SK-N-SH treated with all-trans-retinoic acid at 6 μM for 48 hours (cell line): ENCODE results near the gene CRABP2.

Experiments used
- ATAC-seq: fragments of 200-7000 bp; cut with Tn5 transposase; 3 replicates; pipeline ENCODE4 v1.9.1; 2020; ENCODE audit warnings: mild to moderate bottlenecking, moderate library complexity
- ARNTL ChIP-seq: fragments of 450-650 bp; formaldehyde crosslinking; IDR thresholded peaks from 2 replicates; pipeline ENCODE4 v1.5.0; 2020; ENCODE audit warnings: low read depth, mild to moderate bottlenecking, moderate library complexity, borderline replicate concordance
- ESRRG ChIP-seq: fragments of 250-450 bp; sonication (Bioruptor Pico); IDR thresholded peaks from 2 replicates; pipeline ENCODE4 v1.6.1; 2021; ENCODE audit warnings: mild to moderate bottlenecking
- GLIS3 ChIP-seq: fragments of 250-450 bp; sonication (Bioruptor Pico); IDR thresholded peaks from 2 replicates; pipeline ENCODE4 v1.5.0; 2020; ENCODE audit warnings: mild to moderate bottlenecking, moderate library complexity
- ISL1 ChIP-seq: fragments of 250-450 bp; sonication (Bioruptor Pico); IDR thresholded peaks from 2 replicates; pipeline ENCODE4 v2.1.2; 2022; ENCODE audit warnings: mild to moderate bottlenecking, moderate library complexity
- OSR1 ChIP-seq: fragments of 250-450 bp; sonication (Bioruptor Pico); IDR thresholded peaks from 2 replicates; pipeline ENCODE4 v1.8.0; 2022; ENCODE audit warnings: moderate library complexity, mild to moderate bottlenecking, inconsistent platforms
- PPARA ChIP-seq: fragments of 250-450 bp; sonication (Bioruptor Pico); IDR thresholded peaks from 2 replicates; pipeline ENCODE4 v1.5.0; 2020; ENCODE audit warnings: mild to moderate bottlenecking, borderline replicate concordance
- RARB ChIP-seq: fragments of 250-450 bp; sonication (Bioruptor Pico); IDR thresholded peaks from 2 replicates; pipeline ENCODE4 v1.8.0; 2021; ENCODE audit warnings: mild to moderate bottlenecking, moderate library complexity
- SNAI2 ChIP-seq: fragments of 250-450 bp; sonication (Bioruptor Pico); IDR thresholded peaks from 2 replicates; pipeline ENCODE4 v1.5.0; 2020; ENCODE audit warnings: mild to moderate bottlenecking, moderate library complexity
- TOX ChIP-seq: fragments of 250-450 bp; sonication (Bioruptor Pico); IDR thresholded peaks from 2 replicates; pipeline ENCODE4 v1.8.0; 2021; ENCODE audit warnings: mild to moderate bottlenecking, moderate library complexity, borderline replicate concordance
- ZC3H10 ChIP-seq: fragments of 250-450 bp; sonication (Bioruptor Pico); IDR thresholded peaks from 2 replicates; pipeline ENCODE4 v1.5.1; 2021; ENCODE audit warnings: mild to moderate bottlenecking, moderate library complexity
- ZFP30 ChIP-seq: fragments of 450-650 bp; formaldehyde crosslinking; IDR thresholded peaks from 2 replicates; pipeline ENCODE4 v1.5.0; 2022; ENCODE audit warnings: mild to moderate bottlenecking, moderate library complexity
- ZNF565 ChIP-seq: fragments of 450-650 bp; formaldehyde crosslinking; conservative IDR thresholded peaks from 2 replicates; pipeline ENCODE4 v1.5.0; 2020; ENCODE audit warnings: low read depth, mild to moderate bottlenecking, moderate library complexity
- TF ChIP-seq, protein P1 (sequence below): fragments of 250-450 bp; sonication (Bioruptor Pico); IDR thresholded peaks from 2 replicates; pipeline ENCODE4 v1.8.0; 2021; ENCODE audit warnings: low read depth, mild to moderate bottlenecking, moderate library complexity, borderline replicate concordance
- TF ChIP-seq, protein P2 (sequence below): fragments of 250-450 bp; sonication (Bioruptor Pico); IDR thresholded peaks from 2 replicates; pipeline ENCODE4 v1.8.0; 2020; ENCODE audit warnings: mild to moderate bottlenecking, moderate library complexity, borderline replicate concordance
- TF ChIP-seq, protein P3 (sequence below): fragments of 250-450 bp; sonication (Bioruptor Pico); IDR thresholded peaks from 2 replicates; pipeline ENCODE4 v1.5.0; 2020; ENCODE audit warnings: mild to moderate bottlenecking, moderate library complexity

Gene CRABP2

DNA sequence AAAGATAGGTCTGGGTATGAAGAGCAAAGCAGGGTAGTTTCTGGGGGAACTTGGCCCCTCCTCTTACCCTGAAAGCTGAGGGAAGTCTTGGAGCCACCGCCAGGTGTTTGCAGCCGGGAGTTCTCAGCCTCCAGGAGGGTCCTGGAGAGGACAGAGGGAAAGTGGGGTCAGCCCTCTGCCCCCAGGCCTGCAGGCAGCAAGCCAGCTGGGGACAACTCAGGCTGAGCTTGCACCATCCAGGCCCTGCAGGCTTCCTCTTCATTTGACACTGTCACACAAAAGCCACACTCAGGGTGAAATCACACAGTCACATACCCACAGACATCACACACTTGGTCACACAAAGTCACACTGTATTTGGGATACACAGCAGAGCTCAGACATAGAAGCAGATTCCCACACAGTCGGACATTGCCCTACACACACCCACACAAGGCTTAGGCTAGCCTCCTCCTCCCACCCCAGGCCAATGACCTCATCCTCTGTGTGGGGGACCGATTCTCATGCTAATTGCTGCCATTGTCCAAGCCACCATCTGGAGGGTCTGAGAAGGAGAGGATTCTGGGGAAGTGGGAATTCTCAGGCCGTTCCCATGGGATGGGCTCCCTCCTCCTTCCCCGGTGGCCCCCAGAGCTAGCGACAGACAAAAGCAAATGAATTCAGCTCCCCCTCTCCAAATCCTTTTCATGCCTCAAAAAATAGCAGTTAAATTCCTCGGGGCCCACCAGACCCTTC is 31.8 kb downstream of the CRABP2 start (continued):
- TF ChIP-seq, protein P1, sequence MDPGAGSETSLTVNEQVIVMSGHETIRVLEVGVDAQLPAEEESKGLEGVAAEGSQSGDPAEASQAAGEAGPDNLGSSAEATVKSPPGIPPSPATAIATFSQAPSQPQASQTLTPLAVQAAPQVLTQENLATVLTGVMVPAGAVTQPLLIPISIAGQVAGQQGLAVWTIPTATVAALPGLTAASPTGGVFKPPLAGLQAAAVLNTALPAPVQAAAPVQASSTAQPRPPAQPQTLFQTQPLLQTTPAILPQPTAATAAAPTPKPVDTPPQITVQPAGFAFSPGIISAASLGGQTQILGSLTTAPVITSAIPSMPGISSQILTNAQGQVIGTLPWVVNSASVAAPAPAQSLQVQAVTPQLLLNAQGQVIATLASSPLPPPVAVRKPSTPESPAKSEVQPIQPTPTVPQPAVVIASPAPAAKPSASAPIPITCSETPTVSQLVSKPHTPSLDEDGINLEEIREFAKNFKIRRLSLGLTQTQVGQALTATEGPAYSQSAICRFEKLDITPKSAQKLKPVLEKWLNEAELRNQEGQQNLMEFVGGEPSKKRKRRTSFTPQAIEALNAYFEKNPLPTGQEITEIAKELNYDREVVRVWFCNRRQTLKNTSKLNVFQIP = no peak
- TF ChIP-seq ESRRG (CRISPR knock-in tag) = no peak
- TF ChIP-seq, all 23 proteins: peak for 0

DNA sequence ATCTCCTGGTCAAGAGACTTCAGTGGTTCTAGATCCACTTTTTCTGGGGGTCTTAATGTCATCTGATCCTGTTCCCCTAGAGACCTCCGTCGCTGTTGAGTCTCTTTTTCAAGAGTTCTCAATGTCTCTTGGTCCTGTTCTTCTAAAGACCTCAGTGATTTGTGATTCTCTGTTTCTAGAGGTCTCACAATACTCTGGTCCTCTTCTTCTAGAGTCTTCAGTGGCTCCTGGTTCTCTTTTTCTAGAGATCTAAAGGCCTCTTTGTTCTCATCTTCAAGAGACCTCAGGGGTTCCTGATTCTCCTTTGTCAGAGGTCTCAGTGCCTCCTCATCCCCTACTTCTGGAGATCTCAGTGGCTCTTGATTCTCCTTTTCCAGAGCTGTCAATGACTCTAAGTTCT is 33.6 kb downstream of the CRABP2 start:
- no peak for ATAC-seq
- TF ChIP-seq RARB (CRISPR knock-in tag) (no peak), ARNTL (no peak), ISL1 (CRISPR knock-in tag) (no peak), PPARA (CRISPR knock-in tag) (no peak), ESRRG (CRISPR knock-in tag) (no peak)
- TF ChIP-seq, protein P1 = no peak

DNA sequence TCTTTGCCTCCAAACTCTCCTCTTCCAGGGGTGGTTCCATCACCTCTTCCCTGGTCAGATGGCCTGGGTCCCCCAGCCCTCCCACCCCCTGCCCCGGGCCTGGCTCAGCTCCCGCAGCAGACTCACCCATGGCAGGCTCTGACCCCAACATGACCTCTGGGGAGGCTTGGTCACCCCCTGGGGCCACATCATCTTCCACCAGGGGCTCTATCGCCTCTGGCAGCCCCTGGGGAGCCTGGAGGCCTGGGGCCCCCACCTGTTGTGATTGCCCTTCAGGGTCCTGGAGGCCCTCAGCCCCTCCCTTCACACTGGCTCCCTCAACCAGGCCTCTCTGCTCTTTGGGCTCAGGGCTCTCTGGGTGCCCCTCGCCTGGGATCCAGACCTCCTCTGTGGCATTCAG is 34.6 kb downstream of the CRABP2 start:
- ATAC-seq = no peak
- TF ChIP-seq, protein P2, sequence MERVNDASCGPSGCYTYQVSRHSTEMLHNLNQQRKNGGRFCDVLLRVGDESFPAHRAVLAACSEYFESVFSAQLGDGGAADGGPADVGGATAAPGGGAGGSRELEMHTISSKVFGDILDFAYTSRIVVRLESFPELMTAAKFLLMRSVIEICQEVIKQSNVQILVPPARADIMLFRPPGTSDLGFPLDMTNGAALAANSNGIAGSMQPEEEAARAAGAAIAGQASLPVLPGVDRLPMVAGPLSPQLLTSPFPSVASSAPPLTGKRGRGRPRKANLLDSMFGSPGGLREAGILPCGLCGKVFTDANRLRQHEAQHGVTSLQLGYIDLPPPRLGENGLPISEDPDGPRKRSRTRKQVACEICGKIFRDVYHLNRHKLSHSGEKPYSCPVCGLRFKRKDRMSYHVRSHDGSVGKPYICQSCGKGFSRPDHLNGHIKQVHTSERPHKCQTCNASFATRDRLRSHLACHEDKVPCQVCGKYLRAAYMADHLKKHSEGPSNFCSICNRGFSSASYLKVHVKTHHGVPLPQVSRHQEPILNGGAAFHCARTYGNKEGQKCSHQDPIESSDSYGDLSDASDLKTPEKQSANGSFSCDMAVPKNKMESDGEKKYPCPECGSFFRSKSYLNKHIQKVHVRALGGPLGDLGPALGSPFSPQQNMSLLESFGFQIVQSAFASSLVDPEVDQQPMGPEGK (CRISPR knock-in tag) = no peak
- TF ChIP-seq ZNF565 (CRISPR knock-in tag) (no peak), ESRRG (CRISPR knock-in tag) (no peak), PPARA (CRISPR knock-in tag) (no peak), GLIS3 (CRISPR knock-in tag) (no peak), TOX (CRISPR knock-in tag) (no peak), OSR1 (CRISPR knock-in tag) (no peak), SNAI2 (CRISPR knock-in tag) (no peak), ZFP30 (no peak), ZC3H10 (CRISPR knock-in tag) (no peak)
- TF ChIP-seq, protein P1 = no peak
- TF ChIP-seq, protein P3, sequence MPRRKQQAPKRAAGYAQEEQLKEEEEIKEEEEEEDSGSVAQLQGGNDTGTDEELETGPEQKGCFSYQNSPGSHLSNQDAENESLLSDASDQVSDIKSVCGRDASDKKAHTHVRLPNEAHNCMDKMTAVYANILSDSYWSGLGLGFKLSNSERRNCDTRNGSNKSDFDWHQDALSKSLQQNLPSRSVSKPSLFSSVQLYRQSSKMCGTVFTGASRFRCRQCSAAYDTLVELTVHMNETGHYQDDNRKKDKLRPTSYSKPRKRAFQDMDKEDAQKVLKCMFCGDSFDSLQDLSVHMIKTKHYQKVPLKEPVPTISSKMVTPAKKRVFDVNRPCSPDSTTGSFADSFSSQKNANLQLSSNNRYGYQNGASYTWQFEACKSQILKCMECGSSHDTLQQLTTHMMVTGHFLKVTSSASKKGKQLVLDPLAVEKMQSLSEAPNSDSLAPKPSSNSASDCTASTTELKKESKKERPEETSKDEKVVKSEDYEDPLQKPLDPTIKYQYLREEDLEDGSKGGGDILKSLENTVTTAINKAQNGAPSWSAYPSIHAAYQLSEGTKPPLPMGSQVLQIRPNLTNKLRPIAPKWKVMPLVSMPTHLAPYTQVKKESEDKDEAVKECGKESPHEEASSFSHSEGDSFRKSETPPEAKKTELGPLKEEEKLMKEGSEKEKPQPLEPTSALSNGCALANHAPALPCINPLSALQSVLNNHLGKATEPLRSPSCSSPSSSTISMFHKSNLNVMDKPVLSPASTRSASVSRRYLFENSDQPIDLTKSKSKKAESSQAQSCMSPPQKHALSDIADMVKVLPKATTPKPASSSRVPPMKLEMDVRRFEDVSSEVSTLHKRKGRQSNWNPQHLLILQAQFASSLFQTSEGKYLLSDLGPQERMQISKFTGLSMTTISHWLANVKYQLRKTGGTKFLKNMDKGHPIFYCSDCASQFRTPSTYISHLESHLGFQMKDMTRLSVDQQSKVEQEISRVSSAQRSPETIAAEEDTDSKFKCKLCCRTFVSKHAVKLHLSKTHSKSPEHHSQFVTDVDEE (CRISPR knock-in tag) = no peak

DNA sequence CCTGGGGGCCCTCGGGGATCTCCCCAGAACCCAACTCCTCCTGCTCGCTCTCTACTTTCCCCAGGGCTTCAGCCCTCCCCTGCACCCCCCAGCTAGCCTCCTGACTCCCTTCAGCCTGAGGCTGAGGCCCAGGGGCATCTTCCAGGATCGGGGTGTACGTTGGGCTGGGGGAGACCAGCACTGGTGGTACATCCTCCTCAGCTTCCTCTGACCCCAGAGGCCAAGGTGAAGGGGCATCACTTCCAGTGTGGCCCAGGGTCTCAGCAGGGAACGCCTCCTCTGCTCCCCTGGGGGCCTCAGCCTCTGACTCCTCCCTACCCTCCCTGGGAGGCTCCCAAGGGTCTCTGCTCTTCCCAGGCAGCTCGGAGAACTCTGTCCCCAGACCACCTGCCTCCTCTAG is 35.0 kb downstream of the CRABP2 start:
- ATAC-seq = no peak
- TF ChIP-seq PPARA (CRISPR knock-in tag) = no peak
- TF ChIP-seq, protein P2 (CRISPR knock-in tag) = no peak
- TF ChIP-seq SNAI2 (CRISPR knock-in tag) = no peak
- TF ChIP-seq, all 23 proteins: peak for 0
